ENCODE measurements around the gene DNTT.

DNTT gene

DNA sequence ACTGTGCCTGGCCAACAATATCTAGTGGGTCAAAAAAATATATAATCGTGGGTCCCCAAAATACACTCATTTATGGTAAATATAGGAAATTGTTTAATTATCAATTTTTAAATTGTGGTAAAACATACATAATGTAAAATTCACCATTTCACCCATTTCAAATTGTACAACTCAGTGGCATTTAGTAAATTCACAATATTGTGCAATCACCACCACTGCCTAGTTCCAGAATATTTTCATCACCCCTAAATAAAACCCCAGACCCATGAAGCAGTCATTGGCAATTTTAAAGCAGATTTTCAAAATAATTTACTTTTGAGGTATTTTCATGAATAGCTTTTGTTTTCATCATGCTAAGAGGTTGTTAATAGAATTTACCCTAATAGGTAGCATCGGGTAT, 43.1 kb upstream of the DNTT start:
- no peaks in the 10 kb centered on the region for H3K36me3 ChIP-seq
- no peak overlapping the region for H3K27ac ChIP-seq
- H3K9me3 ChIP-seq (ENCODE audit: severe bottlenecking), result no peaks in the 10 kb centered on the region
- TF ChIP-seq, protein P1, sequence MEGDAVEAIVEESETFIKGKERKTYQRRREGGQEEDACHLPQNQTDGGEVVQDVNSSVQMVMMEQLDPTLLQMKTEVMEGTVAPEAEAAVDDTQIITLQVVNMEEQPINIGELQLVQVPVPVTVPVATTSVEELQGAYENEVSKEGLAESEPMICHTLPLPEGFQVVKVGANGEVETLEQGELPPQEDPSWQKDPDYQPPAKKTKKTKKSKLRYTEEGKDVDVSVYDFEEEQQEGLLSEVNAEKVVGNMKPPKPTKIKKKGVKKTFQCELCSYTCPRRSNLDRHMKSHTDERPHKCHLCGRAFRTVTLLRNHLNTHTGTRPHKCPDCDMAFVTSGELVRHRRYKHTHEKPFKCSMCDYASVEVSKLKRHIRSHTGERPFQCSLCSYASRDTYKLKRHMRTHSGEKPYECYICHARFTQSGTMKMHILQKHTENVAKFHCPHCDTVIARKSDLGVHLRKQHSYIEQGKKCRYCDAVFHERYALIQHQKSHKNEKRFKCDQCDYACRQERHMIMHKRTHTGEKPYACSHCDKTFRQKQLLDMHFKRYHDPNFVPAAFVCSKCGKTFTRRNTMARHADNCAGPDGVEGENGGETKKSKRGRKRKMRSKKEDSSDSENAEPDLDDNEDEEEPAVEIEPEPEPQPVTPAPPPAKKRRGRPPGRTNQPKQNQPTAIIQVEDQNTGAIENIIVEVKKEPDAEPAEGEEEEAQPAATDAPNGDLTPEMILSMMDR (IDR thresholded peaks at IDR 0.05; ENCODE audit: low read depth, low read length), result no peak
- H3K4me3 ChIP-seq (ENCODE audit: low read depth, low read length), result no peak overlapping the region
- H3K27me3 ChIP-seq (ENCODE audit: insufficient read depth, low read depth, severe bottlenecking), result no peaks in the 10 kb centered on the region
- DNase-seq, result no peak

DNA sequence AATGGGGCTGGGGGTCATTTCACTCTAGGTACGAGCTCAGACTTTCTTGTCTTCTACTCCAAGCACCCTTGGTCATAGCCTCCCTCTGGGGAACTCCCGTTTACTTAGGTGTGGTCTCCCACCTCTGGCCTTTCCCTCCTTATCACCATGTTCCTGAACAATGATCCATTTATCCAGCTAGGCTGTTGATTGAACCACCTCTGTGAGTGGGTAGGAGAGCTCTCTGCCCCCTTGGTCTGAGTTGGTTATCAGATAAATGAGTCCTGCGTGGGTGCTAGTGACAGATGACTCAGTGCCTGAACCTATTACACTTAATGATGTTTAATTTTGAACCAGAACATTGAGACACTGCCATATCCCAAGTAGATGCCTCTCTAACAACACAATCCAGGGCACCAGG, 42.3 kb upstream of the DNTT start:
- no peak overlapping the region for H3K27ac ChIP-seq
- TF ChIP-seq, protein P1 (IDR thresholded peaks at IDR 0.05; ENCODE audit: low read depth, low read length), result no peak
- H3K9me3 ChIP-seq (ENCODE audit: severe bottlenecking), result no peaks in the 10 kb centered on the region
- H3K4me3 ChIP-seq (ENCODE audit: low read depth, low read length), result no peak overlapping the region
- no peaks in the 10 kb centered on the region for H3K36me3 ChIP-seq
- no peak for DNase-seq
- H3K27me3 ChIP-seq (ENCODE audit: insufficient read depth, low read depth, severe bottlenecking), result no peaks in the 10 kb centered on the region

DNA sequence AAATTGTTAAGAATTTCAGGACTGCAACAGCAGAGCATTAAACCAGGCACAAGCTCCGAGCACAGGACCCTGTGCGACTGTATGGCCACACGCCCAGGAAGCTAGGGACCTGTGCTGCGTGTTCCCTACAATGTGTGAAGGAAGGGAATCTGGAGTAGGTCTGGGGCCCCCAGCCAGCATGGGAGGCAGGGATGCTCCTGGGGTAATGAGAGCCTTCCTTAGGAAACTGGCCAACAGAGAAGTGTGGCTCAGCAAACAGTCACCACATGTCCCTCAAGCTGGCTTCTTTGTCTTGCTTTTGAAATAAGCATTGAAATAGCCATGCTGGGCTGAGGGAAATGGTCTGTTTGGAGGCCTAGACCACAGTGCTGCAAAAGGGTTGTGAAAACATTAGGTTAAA, 41.1 kb upstream of the DNTT start:
- TF ChIP-seq, protein P1 (IDR thresholded peaks at IDR 0.05; ENCODE audit: low read depth, low read length), result no peak
- H3K27ac ChIP-seq, result no peak overlapping the region
- H3K36me3 ChIP-seq, result no peaks in the 10 kb centered on the region
- no peaks in the 10 kb centered on the region for H3K27me3 ChIP-seq (ENCODE audit: insufficient read depth, low read depth, severe bottlenecking)
- no peak for DNase-seq
- H3K4me3 ChIP-seq (ENCODE audit: low read depth, low read length), result no peak overlapping the region
- no peaks in the 10 kb centered on the region for H3K9me3 ChIP-seq (ENCODE audit: severe bottlenecking)

DNA sequence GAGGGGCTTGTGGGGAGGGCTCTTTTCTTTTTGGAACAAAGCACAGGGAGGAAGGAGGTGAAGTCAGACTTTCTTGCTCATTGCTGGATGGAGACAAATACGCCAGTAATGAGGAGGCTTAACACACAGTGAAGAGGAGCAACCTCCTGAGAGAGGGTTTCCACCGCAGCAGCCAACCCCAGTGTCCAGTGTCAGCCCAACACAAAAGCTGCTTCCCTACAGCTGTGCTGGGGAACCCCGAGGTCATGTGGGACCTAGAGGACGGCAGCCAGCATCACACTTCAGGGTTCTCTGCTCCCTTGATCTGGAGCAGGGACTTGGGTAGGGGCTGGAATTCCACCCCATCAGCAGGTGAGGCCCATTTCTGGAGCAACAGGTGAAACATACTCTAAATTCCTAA, 40.6 kb upstream of the DNTT start:
- Histone ChIP-seq H3K27me3 (ENCODE audit: insufficient read depth, low read depth, severe bottlenecking) (no peaks in the 10 kb centered on the region), H3K4me3 (ENCODE audit: low read depth, low read length) (no peak overlapping the region), H3K36me3 (no peaks in the 10 kb centered on the region), H3K9me3 (ENCODE audit: severe bottlenecking) (no peaks in the 10 kb centered on the region), H3K27ac (no peak overlapping the region)
- DNase-seq, result no peak
- TF ChIP-seq, protein P1 (IDR thresholded peaks at IDR 0.05; ENCODE audit: low read depth, low read length), result no peak

DNA sequence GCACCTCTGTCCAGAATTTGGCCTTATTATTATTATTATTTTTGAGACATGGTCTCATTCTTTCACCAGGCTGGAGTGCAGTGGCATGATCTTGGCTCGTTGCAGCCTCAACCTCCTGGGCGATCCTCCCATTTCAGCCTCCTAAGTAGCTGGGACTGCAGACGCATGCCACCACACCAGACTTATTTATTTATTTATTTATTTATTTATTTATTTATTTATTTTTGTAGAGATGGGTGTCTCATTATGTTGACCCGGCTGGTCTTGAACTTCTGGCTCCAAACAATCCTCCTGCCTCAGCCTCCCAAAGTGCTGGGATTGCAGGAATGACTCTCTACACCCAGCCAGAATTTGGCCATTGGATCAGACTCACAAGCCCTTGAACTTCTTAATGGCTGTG, 39.3 kb upstream of the DNTT start:
- H3K36me3 ChIP-seq, result no peaks in the 10 kb centered on the region
- TF ChIP-seq, protein P1 (IDR thresholded peaks at IDR 0.05; ENCODE audit: low read depth, low read length), result no peak
- H3K27me3 ChIP-seq (ENCODE audit: insufficient read depth, low read depth, severe bottlenecking), result no peaks in the 10 kb centered on the region
- no peak overlapping the region for H3K4me3 ChIP-seq (ENCODE audit: low read depth, low read length)
- no peaks in the 10 kb centered on the region for H3K9me3 ChIP-seq (ENCODE audit: severe bottlenecking)
- H3K27ac ChIP-seq, result no peak overlapping the region
- no peak for DNase-seq

DNA sequence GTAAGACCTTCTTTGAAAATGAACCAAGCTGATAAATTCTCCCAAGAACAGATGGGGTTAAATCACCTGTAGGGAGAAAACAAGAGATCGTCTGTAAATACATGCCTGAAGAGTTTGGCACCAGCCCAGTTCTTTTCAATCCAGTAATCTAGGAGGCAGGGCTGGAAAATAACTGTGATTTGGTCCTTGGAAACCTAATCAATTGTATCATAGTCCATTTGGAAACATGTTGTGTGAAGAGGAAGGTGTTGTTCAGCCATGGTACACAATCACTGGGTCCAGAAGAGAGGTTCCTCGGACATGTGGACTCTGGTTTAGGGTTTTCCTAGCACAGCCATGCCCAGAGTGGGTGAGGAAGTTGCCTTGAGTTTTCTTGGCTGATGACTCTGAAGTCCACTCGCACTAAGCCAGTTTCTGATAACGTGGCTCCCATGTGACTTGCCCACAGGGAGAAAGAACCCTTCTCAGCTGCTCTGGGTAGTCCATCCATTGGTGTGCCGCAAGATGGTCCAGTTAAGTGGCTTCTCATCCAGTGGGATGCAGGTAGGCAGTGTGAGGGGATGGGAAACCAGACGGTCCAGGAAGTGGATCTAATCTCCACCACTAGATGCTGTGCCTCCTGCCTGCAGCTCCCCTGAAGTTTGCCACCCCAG, 38.0 kb upstream of the DNTT start:
- no peak overlapping the region for H3K27ac ChIP-seq
- H3K36me3 ChIP-seq, result no peaks in the 10 kb centered on the region

More for the DNA sequence above, 38.0 kb upstream of the DNTT start:
- no peak overlapping the region for H3K4me3 ChIP-seq (ENCODE audit: low read depth, low read length)
- DNase-seq, result no peak
- H3K9me3 ChIP-seq (ENCODE audit: severe bottlenecking), result no peaks in the 10 kb centered on the region
- TF ChIP-seq, protein P1 (IDR thresholded peaks at IDR 0.05; ENCODE audit: low read depth, low read length), result no peak
- H3K27me3 ChIP-seq (ENCODE audit: insufficient read depth, low read depth, severe bottlenecking), result no peaks in the 10 kb centered on the region
